Lung (tissue), 12 donors: ENCODE results near the gene MAN2B2. TPM values are rescaled to one million over a fixed set of nuclear protein-coding genes. Genes with fewer than 3 reads are reported as not detected.

Source experiments
- ATAC-seq: fragments of 200-7000 bp; cut with Tn5 transposase; one replicate; pipeline ENCODE4 v1.9.1; 2020; ENCODE audit warnings: moderate number of reproducible peaks; ENCODE audit not compliant: insufficient read depth, low FRiP score
- DNase-seq, 3 donors: peaks; one replicate each; pipeline ENCODE4 v3.0.0-alpha.2; 2013 to 2017
- H3K27ac ChIP-seq, 2 donors: one replicate each; pipeline ENCODE4 v1.5.1; 2013; ENCODE audit warnings: mild to moderate bottlenecking in 2 of 2, moderate library complexity in 2 of 2, control low read depth in 1 of 2, inconsistent platforms in 1 of 2, low read depth in 1 of 2, low read length in 1 of 2
- H3K27me3 ChIP-seq, 3 donors: one replicate each; pipeline ENCODE4 v1.5.1; 2013; ENCODE audit warnings: low read length in 2 of 3; ENCODE audit not compliant: control insufficient read depth in 3 of 3, insufficient read depth in 3 of 3
- H3K36me3 ChIP-seq, 4 donors: one replicate each; pipeline ENCODE4 v1.5.1; 2013; ENCODE audit warnings: low read length in 4 of 4, mild to moderate bottlenecking in 1 of 4, moderate library complexity in 1 of 4; ENCODE audit not compliant: control insufficient read depth in 4 of 4, insufficient read depth in 4 of 4
- H3K4me1 ChIP-seq, 5 donors: one replicate each; pipeline ENCODE4 v1.5.1; 2013; ENCODE audit warnings: low read length in 5 of 5, mild to moderate bottlenecking in 2 of 5, moderate library complexity in 1 of 5; ENCODE audit not compliant: control insufficient read depth in 5 of 5, insufficient read depth in 5 of 5
- H3K4me3 ChIP-seq: one replicate; pipeline ENCODE4 v1.5.1; 2013; ENCODE audit warnings: mild to moderate bottlenecking, control low read depth, moderate library complexity
- H3K9ac ChIP-seq, 2 donors: one replicate each; pipeline ENCODE4 v1.5.1; 2013; ENCODE audit warnings: low read length in 2 of 2, control low read depth in 1 of 2; ENCODE audit not compliant: insufficient read depth in 1 of 2
- H3K9me3 ChIP-seq, 4 donors: one replicate each; pipeline ENCODE4 v1.5.1; 2013; ENCODE audit warnings: low read length in 3 of 4, mild to moderate bottlenecking in 1 of 4, moderate library complexity in 1 of 4; ENCODE audit not compliant: control insufficient read depth in 4 of 4, insufficient read depth in 3 of 4
- CTCF ChIP-seq: IDR thresholded peaks from 2 replicates; pipeline ENCODE4 v1.5.1; 2012; ENCODE audit warnings: mild to moderate bottlenecking; ENCODE audit errors: control extremely low read depth, extremely low read depth
- WGBS, 2 donors: extraction: QIAGEN DNeasy Blood & Tissue Kit; methylation state at CpG; one replicate each; pipeline ENCODE4 v1.1.7; 2013; 5-methylcytosine and 5-hydroxymethylcytosine counted together
- polyA plus RNA-seq, 2 donors: library from polyadenylated mRNA; stranded (reverse); fragments of 200-250 nt; gene quantifications; one replicate each; pipeline ENCODE4 v1.2.1, GENCODE V29; 2013
- total RNA-seq, 2 donors: library from RNA; depleted of rRNA in 1 of 2; stranded (reverse); fragments of >200 nt in 1 of 2; gene quantifications; one replicate each; pipeline ENCODE4 v1.2.1, GENCODE V29; 2014 to 2021
- donor health status: control.
- donor health status: control.
- donor health status: Bipolar disorder and iron deficiency.
- donor health status: healthy.
- donor health status: DM: yes; HTN: yes; CAD: no.

The MAN2B2 gene
- total and polyA plus RNA-seq, 4 donors, result 6.5 to 36.1 (median 16.5) TPM

- H3K27me3 ChIP-seq, result no peaks in the 10 kb centered on the region
- H3K36me3 ChIP-seq, result no peaks in the 10 kb centered on the region
- H3K4me3 ChIP-seq, result no peak overlapping the region
- 79 to 83% methylated on average over 9 of the region's 9 CpGs for WGBS, 2 donors
- no peak for TF ChIP-seq CTCF
- H3K27ac ChIP-seq, result no peak overlapping the region
- ATAC-seq (no peak), DNase-seq (no peak)
- H3K9ac ChIP-seq, result no peak overlapping the region
- H3K4me1 ChIP-seq, result no peaks in the 10 kb centered on the region
- H3K9me3 ChIP-seq, result peaks cover 0 to 9% (median 0%) of the 10 kb centered on the region in 4 donors
Measured at GRCh38 chr4:6532658-6533057, 42.3 kb upstream of the MAN2B2 start.

- H3K27ac ChIP-seq, result no peak overlapping the region
- H3K9ac ChIP-seq, result no peak overlapping the region
- H3K9me3 ChIP-seq, result peaks cover 0 to 14% (median 0%) of the 10 kb centered on the region in 4 donors
- WGBS, 2 donors, result 95 to 100% methylated on average over 1 of the region's 1 CpG
- no peak for DNase-seq
- peaks cover 0 to 6% (median 0%) of the 10 kb centered on the region in 3 donors for H3K27me3 ChIP-seq
- no peak overlapping the region for H3K4me3 ChIP-seq
- ATAC-seq, result no peak
- no peak for TF ChIP-seq CTCF
- no peaks in the 10 kb centered on the region for H3K36me3 ChIP-seq
- H3K4me1 ChIP-seq, result no peaks in the 10 kb centered on the region
Measured at GRCh38 chr4:6534050-6534449, 40.9 kb upstream of the MAN2B2 start.

- Histone ChIP-seq H3K9me3 (peaks cover 0 to 19% (median 0%) of the 10 kb centered on the region in 4 donors), H3K27me3 (peaks cover 0 to 9% (median 0%) of the 10 kb centered on the region in 3 donors), H3K36me3 (no peaks in the 10 kb centered on the region), H3K4me1 (no peaks in the 10 kb centered on the region), H3K9ac (no peak overlapping the region), H3K4me3 (no peak overlapping the region), H3K27ac (no peak overlapping the region)
- TF ChIP-seq CTCF, result no peak
- 90 to 91% methylated on average over 38 of the region's 38 CpGs for WGBS, 2 donors
- DNase-seq (no peak), ATAC-seq (no peak)
Measured at GRCh38 chr4:6534618-6535328, 40.2 kb upstream of the MAN2B2 start.

- peaks cover 0 to 20% (median 0%) of the 10 kb centered on the region in 4 donors for H3K9me3 ChIP-seq
- TF ChIP-seq CTCF, result no peak
- no peaks in the 10 kb centered on the region for H3K36me3 ChIP-seq
- H3K27ac ChIP-seq, result no peak overlapping the region
- ATAC-seq (no peak), DNase-seq (no peak)
- H3K4me3 ChIP-seq, result no peak overlapping the region
- peaks cover 0 to 9% (median 0%) of the 10 kb centered on the region in 3 donors for H3K27me3 ChIP-seq
- H3K4me1 ChIP-seq, result no peaks in the 10 kb centered on the region
- no peak overlapping the region for H3K9ac ChIP-seq
- 90 to 94% methylated on average over 17 of the region's 17 CpGs for WGBS, 2 donors
Measured at GRCh38 chr4:6535329-6535692, 39.7 kb upstream of the MAN2B2 start.
